Hair follicle dermal papilla cell (primary cell): ENCODE results near the gene CSRNP2. TPM values are rescaled to one million over a fixed set of nuclear protein-coding genes. Genes with fewer than 3 reads are reported as not detected.

Experiments
- small RNA-seq: library from RNA; depleted of rRNA; stranded (forward); fragments of <200 nt; gene quantifications from one replicate; pipeline ENCODE3, GENCODE V24; 2012
- total RNA-seq: library from RNA; depleted of rRNA; stranded (reverse); fragments of >200 nt; gene quantifications from 2 replicates; pipeline ENCODE4 v1.2.3, GENCODE V29; 2012

Gene CSRNP2
- 23.0 and 25.0 TPM in 2 replicates for total RNA-seq

GRCh38 chr12:51083126-51083833 is at the start of gene CSRNP2:
TSS of gene CSRNP2 (minus strand) at chr12:51083596. CDS start at chr12:51076561, 7,035 bp downstream.

GRCh38 chr12:51047655-51048540 is 35.5 kb downstream of the CSRNP2 start, which contains the start of gene LETMD1:
TSS of gene LETMD1 (plus strand) at chr12:51048327. CDS start at chr12:51048357, 30 bp downstream.

GRCh38 chr12:51025836-51026638 is 57.4 kb downstream of the CSRNP2 start, which contains the start of gene SLC11A2:
TSS of gene SLC11A2 (minus strand) at chr12:51026384. CDS start at chr12:51010728, 15,656 bp downstream.

Small RNA genes lying within 50 kb of the gene (small RNA-seq; reads per million reads assigned to genes)
- gene RNU6-1273P (not detected), gene RNU6-87P (not detected)

Other genes with a start within 250 kb of the CSRNP2 start
- gene TMPRSS12, start 240.7 kb downstream of the CSRNP2 start, total RNA-seq = not detected in 2 replicates
- gene HIGD1C, start 131.1 kb downstream of the CSRNP2 start, total RNA-seq = not detected in 2 replicates
- 62.9 and 64.4 TPM in 2 replicates for gene SLC11A2, start 57.2 kb downstream of the CSRNP2 start, total RNA-seq
- 40.0 and 40.9 TPM in 2 replicates for gene LETMD1, start 35.3 kb downstream of the CSRNP2 start, total RNA-seq
- gene TFCP2, start 89.5 kb upstream of the CSRNP2 start, total RNA-seq = 9.6 and 11.5 TPM in 2 replicates
- 8.7 and 11.5 TPM in 2 replicates for gene POU6F1, start 134.5 kb upstream of the CSRNP2 start, total RNA-seq
- 137 and 144 TPM in 2 replicates for gene DAZAP2, start 155.2 kb upstream of the CSRNP2 start, total RNA-seq
- gene SMAGP, start 186.8 kb upstream of the CSRNP2 start, total RNA-seq = 31.5 TPM in 2 replicates
- gene BIN2, start 240.6 kb upstream of the CSRNP2 start, total RNA-seq = 0.24 TPM in 1 of 2 replicates, not detected in the other